HG03378 (cell line): ENCODE data around the gene DNM3.
"Not testable (repeated sequence)": the region's sequence is repeated elsewhere in the genome, so short reads cannot be mapped to it uniquely, and the experiment has no call there.

ENCODE experiments used
- ATAC-seq: cut with Tn5 transposase; IDR thresholded peaks from one replicate; pipeline ENCODE4 v1.9.1; 2021; ENCODE audit warnings: mild to moderate bottlenecking, moderate library complexity; ENCODE audit not compliant: unreplicated experiment

DNM3 gene

GRCh38 chr1:172005856-172006255 lies 164.6 kb downstream of the DNM3 start:
- ATAC-seq = no peak

GRCh38 chr1:172006660-172007059 lies 165.4 kb downstream of the DNM3 start:
- ATAC-seq = no peak

GRCh38 chr1:172018727-172019311 lies 177.5 kb downstream of the DNM3 start:
- no peak for ATAC-seq

- no peak for ATAC-seq
These were observed 178.7 kb downstream of the DNM3 start for GRCh38 chr1:172019976-172020375.

- ATAC-seq = no peak
These were observed 183.2 kb downstream of the DNM3 start for GRCh38 chr1:172024516-172024915.

GRCh38 chr1:172024944-172025738 lies 183.8 kb downstream of the DNM3 start:
- not testable (repeated sequence) for ATAC-seq

GRCh38 chr1:172040466-172040865 lies 199.2 kb downstream of the DNM3 start:
- ATAC-seq = no peak

- no peak for ATAC-seq
These were observed 199.8 kb downstream of the DNM3 start for GRCh38 chr1:172041102-172041501.

GRCh38 chr1:172041742-172042141 lies 200.4 kb downstream of the DNM3 start:
- no peak for ATAC-seq

- no peak for ATAC-seq
These were observed 202.6 kb downstream of the DNM3 start for GRCh38 chr1:172043900-172044299.

- ATAC-seq = no peak
These were observed 210.6 kb downstream of the DNM3 start for GRCh38 chr1:172051898-172052297.

- ATAC-seq = no peak
These were observed 212.9 kb downstream of the DNM3 start for GRCh38 chr1:172054172-172054571.

- ATAC-seq = not testable (repeated sequence)
These were observed 214.6 kb downstream of the DNM3 start for GRCh38 chr1:172055816-172056419.

GRCh38 chr1:172068334-172068733 lies 227.0 kb downstream of the DNM3 start:
- no peak for ATAC-seq

- no peak for ATAC-seq
These were observed 227.8 kb downstream of the DNM3 start for GRCh38 chr1:172069051-172069450.

GRCh38 chr1:172069534-172069933 lies 228.2 kb downstream of the DNM3 start:
- ATAC-seq = no peak

- ATAC-seq = no peak
These were observed 228.8 kb downstream of the DNM3 start for GRCh38 chr1:172070055-172070454.

GRCh38 chr1:172071746-172072145 lies 230.4 kb downstream of the DNM3 start:
- no peak for ATAC-seq

GRCh38 chr1:172079859-172080258 lies 238.6 kb downstream of the DNM3 start:
- not testable (repeated sequence) for ATAC-seq

GRCh38 chr1:172083191-172083590 lies 241.9 kb downstream of the DNM3 start:
- no peak for ATAC-seq

- ATAC-seq = no peak
These were observed 243.6 kb downstream of the DNM3 start for GRCh38 chr1:172084876-172085275.

GRCh38 chr1:172085317-172085716 lies 244.0 kb downstream of the DNM3 start:
- no peak for ATAC-seq
